SHP77 (cell line): ENCODE results near the gene TMEM209.

ENCODE experiments used
- DNase-seq, 2 experiments: peaks; one replicate each; lab custom pipeline; 2025; lab: John Stamatoyannopoulos, UW

Gene TMEM209

DNA sequence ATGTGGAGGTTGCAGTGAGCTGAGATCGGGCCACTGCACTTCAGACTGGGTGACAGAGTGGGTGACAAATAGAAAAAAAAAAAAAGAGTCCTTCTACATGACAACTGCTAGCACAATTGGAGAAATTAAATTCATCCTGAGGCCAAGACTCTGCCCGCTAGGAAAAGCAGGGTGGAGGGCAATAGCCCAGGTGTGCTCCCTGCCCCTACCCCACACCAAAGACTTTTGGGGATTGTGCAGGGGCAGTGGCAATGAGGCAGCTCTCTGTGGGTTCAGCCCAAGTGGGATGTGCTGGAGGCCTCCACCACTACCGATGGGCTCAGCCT lies 61.3 kb downstream of the TMEM209 start:
- DNase-seq = no peak

DNA sequence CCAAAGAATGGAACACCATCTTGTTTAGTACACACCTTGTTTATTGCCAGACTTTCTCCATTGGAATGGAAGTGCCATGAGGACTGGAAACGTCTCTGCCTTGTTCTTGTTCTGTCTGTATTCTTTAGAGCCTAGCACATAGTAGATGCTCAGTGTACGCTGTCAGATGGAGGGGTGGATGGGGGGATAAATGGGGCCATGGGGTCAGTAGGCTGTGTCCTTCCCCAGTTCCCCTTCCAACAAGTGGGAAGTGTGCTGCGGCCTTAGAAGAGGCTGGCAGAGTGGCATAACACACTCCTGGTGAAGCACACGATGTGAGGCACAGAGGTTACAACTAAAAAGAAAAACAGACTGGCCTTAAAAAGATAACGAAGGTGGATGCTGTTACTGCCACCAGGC lies 61.9 kb downstream of the TMEM209 start:
- DNase-seq = no peak

DNA sequence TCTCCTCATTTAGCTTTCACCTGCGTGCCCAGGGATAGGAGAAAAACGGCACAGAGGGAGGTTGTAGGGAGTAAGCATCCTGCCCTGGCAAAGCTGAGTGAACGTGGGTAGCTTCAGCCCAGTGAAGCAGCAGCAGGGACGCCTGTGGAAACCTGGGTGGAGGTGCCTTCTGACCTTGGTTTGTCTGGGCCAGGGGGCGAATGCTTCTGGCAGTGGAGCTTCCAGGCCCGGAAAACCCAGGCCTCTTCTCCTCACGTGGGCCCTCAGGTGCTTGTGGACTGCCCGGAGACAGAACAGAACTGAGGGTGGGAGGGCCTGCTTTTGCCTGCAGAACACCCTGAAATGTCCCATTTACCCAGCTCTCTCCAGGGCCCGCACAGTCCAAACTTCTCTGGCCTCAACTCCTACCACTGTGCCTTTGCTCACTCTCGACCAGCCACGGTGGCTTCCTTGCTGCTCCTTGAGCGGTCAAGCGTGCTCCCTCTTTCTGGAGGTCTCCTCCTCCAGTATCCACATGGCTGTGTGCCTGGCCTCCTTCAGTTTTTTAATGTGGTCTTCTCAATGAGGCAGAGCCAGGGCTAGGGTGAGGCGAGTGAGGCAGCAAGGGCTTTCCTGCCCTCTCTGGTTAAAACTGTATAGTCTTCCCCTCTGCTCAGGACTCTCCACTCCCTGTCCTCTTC lies 62.4 kb downstream of the TMEM209 start:
- no peak for DNase-seq

DNA sequence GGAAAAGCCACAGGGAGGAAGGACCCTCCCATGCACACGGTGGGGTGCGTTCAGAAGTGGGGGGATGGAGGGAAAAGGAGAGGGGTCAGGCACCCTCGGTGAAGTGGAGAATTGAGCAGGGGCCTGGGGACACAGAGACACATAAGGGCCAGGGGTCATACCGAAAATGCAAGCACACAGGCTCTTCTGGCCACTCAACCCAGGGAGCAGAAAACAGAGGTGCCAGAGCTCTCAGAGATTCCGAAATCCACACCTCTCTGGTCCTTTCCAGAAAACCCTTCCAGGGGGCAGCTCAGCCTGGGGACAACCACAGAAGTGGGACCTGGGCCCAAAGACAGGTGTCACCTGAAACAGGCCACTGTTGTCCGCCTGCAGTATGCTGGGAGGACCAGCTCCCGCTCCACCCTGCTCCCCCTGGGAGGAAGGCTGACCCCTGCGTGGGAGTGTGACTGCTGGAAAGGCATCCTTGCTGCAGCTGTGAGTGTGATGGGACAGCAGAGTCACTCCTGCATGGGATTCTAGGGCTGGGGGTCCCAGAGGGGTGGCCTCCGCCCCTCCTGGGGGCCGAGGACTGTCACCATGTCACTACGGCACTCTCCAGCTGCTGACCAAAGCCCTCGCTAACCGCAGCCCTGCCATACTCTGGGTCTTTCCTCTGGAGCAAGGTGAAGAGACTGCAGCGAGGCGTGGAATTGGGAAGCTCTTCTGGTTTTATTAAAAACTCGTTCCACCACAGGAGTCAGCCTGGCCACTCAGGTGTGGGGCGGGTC lies 63.1 kb downstream of the TMEM209 start:
- no peak for DNase-seq

DNA sequence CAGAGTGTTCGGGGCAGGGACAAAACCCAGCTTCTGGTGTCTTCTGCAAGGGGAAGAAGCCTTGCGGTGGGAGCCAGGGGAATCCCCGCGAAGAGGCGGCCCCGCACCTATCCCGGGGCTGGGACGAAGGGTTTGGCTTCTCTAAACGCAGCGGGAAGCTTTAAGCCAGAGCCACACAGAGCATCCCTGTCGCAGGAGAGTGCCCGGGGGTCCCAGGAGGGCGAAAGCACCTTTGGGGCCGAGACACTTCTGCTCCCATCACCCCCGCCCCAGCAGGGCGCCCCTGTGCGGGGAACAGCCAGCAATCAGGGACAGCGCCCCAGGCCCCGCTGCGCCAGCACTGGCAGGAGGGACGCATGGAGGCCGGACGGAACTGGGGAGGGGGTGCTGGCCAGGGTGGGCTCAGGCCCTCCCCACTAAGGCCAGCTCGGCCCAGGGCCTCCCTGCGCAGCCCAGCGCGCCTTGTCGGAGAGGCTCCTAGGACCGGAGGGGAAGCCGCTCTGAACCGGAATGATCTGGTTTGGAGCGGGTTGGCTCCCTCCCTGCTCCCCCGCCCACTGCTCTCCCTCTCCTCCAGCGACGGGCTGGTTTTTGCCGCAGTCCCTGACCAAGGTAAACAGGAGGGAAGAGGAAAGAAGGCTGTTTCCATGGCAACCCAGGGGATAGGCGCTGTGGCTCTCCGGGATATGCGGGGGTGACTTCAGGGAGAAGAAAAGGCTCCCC lies 63.9 kb downstream of the TMEM209 start:
- DNase-seq = peak; percentile 13 to 51

DNA sequence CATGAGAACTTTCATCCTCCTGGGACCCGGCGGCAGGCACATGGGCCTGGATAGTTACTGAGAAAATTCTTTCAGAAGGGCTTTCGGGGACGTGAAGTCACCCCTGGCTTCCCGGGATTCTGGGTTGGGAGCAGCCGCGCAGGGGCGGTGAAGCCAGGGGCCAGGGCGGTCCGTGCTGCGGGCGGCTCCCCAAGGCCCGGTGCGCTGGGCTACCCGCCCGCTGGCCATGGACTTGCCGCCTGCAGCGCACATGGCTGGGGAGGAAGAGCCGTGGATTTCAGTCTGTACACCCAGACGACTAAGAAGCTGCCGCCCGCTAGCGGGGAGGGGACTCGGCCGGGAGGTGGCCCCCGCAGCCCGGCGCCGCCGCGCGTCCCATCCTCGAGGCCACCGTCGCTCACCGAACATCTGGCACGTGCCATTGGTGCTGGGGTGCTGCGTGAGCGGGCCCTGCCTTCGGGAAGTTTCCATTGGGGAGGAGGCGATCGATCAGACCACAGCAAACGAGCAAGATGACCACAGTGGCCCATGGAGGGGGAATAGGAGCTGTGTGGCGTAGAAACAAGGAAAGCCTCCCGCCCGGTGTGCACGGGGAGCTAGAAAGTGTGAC lies 64.5 kb downstream of the TMEM209 start:
- DNase-seq = no peak

DNA sequence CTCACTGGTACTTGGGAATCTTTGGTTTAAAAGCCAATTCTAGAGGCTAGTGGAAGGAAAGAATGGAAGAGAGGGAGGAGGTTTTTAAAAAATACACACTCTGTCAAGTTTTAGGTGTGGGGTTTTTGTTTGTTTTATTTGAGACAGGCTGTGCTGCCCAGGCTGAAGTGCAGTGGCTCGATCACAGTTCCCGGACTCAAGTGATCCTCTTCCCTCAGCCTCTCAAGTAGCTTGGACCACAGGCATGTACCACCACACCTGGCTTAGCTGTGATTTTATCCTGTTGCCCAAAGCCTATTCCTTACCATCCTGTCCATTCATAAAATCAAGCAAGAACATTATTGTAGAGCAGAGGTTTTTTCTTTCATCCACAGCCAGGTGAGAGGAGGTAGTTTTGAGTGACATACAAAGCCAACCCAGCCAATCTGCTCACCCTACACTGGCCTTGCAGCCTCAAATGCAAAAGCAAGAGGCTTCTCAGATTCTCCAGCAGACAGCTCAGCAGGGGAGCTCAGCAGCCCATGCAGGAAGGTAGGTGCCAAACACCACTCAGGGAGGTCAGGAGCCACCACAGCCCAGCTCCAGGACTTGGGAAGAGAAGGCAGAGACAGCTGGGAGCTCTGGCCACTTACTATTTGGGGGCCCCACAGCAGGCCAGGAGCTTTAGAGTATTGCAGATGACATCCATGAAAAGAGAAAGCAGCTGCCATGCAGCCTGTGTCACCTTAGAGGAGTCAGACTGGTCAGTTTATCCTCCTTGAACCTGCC lies 65.8 kb downstream of the TMEM209 start:
- DNase-seq = no peak

DNA sequence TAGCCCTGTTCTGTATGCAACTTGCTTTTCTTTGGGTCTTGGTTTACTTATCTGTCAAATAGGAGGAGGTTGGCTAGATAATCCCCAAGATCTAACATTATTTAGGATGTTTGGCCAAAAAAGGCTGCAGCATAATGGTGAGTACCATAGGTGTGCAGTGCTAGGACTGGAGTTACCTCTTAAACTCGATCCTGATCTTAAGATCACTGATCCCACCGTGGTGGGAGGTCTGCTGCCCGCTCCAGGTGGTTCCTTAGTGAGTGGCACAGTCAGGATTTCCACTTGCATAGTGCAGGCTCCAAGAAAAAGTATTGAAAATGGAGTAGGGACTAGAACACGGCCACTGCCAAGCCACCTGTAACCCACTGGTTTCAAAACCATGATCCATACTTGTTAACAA lies 68.0 kb downstream of the TMEM209 start:
- no peak for DNase-seq

DNA sequence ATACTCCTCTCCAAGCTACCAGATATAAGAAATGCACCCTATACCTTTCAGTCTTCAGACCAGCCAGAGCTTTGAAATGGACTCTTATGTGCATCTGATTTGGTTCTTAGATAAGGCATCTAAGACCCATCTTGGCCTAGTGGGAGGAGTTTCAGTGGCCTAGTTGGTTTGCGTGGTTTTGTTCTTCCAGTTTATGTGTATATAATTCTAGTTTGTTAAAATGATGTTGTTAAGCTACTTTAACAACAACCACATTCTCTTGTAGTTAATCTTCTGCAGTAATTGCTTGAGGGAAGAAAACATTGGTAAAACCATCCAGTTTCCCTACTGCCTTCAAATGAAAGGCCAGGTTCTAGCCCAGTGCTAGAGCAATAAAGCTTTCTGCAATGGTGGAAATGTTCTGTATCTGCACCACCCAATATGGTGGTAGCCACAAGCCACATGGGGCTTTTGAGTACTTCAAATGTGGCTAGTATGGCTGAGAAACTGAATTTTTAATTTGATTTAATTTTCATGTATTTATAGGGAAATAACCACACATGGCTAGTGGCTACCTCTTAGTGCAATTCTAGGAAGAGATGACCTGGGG lies 68.5 kb downstream of the TMEM209 start:
- DNase-seq = no peak

DNA sequence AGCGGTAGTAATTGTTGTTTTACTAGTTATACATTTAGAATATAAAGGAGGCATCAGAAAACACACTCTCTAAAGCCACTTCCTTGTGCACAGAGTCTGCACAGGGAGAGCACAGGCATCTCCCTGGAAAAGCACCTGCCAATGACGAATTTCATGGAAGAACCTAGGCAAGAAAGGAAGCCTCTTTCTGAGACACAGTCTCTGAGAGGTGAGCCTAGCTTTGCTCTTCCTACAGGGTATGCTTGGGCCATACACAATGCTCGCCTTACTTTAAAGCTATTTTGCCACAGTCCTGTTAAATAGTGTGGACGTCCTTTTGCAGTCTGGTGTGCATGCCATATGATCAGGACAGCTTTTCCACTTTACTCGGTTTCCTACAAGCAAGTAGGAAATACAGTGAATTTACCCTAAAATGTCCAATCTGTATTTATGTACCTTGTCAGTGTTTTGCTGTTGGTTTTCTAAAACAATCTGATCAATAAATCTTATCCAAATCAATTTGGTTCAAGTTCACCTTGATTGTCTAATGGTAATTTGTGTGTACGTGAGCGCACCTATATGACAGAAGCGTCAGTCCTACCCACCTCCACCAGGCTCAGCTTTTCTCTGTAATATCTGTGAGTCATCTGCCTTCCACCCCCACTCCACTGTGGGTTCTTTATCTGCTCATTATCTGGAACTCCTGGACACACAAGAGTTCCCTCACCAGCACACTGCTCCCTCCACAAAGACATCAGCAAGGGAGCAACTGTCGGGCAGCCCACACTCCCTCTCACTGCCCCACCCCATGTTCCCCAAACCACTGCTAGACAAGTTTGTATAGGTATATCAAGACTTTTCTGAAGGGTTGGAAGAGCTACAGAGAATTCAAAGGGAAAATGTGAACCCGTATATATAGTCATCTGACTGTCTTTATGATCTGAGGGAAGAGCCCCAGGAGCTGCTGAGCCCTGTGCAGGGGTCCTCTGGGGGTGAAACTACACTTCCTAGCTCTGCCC lies 69.7 kb downstream of the TMEM209 start:
- DNase-seq = no peak

DNA sequence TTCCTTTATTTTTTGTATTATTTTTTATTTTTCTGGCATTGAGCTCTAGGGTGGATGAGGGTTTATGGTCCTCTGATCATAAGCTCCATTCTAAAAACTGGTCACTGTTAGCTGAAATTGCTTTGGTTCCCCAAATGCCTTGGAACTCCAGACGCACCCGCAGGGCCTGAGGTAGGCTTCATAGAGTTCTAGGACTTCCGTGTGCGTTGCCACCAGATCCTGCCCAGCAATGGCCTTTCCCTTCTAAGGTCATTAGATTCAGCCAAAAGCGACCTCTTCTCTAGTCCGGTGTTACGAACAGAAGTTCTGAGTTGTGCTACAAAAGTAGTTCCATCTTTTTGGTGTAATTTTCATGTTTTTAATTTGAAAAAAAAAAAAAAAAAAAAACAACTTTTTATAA lies 70.5 kb downstream of the TMEM209 start:
- no peak for DNase-seq

DNA sequence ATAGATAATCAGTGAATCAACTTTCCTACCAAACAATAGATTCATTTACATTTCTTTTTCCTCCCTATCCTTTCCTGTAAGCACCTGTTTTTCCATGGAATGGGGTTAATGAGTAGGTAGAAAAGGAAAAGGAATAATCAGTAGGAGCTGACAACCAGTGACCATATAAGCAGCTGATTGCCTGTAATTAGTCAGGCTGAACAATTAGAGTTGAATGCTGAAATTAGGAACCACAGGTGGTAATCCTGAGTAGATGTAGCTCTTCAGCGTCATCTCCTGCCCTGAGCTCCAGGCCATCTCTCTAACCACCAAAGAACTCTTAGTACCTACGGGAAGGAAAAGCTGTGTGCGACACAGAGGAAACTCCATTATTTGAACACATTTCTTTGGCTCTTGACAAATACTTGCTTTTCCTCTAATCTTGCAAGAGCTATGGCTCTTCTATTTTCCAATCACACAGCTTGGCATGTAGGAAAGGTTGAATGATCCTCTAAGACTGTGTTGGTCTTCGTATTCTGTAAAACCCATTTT lies 71.0 kb downstream of the TMEM209 start:
- no peak for DNase-seq

DNA sequence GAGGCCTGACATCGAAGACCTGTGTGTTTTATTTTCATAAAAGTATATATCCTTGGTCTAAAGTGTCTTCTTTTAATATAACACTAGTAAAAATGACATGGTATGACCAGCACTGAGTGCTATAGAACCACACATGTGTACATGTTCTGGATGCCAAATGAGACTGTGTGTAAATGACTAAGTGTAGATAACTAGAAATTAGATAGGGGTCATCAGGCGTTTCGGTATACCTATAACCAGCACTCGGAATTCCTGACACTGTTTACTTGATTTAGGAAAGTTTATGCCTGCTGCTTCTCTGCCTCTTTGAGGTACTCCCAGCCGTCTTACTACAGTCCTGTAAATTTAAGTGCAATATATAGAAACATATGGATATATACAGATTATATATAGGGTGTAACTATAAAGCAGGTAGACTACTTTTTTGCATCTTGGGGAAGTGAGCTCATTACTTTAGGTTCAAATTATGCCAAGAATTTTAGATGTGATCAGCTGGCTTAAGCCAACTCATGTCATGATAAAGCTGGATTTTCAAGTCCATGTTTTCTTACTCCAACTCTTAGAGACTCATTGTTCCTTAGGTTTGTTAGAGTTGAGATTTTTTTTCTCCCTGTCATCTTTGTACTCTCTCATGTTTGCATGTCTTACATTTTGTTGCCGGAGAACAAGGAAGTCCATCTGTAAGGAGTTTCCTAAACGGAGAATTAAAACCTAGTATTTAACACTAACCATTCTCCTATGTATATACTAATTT lies 72.0 kb downstream of the TMEM209 start:
- no peak for DNase-seq

DNA sequence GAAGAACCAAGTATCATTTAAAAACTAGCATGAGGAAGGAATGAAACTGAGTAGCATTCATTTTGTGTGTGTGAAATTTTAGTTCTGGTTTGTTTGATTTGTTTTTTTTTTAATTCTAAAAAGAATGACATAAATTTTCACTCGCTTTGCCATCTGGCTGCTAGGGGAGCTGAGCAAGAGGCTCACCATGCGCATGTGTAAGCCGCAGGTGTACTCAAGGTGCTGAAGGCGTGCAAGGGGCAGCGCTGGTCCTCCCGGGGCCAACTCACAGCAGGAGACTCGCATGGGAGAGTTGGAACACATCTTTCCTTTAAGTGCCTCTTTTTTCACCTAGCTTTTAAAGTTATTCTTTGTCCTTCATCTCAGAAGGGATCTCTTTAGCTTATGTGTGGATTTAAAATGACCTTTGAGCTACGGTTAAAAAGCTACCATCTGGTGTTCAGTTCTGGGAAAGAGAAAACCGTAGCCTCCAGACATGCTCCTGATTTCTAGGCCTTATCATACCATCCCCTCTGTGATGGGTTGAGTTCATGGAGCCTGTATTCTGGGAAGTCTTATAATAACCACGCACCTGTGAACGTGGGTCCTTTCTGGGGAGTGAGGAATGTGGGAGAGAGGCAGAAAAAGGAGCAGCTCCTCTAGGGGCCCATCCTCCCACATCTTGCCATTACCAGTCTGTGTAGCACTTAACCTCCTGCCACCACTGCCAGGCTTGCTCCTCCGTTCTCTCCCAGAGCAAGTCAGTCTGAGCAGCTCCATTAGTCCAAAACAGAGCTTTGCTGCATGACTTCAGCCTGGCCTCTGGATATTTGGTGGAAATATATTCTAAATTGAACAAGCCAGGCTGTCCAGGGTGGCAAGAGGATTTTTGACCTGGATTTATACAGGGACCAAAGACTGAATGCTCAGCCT lies 73.0 kb downstream of the TMEM209 start:
- no peak for DNase-seq

DNA sequence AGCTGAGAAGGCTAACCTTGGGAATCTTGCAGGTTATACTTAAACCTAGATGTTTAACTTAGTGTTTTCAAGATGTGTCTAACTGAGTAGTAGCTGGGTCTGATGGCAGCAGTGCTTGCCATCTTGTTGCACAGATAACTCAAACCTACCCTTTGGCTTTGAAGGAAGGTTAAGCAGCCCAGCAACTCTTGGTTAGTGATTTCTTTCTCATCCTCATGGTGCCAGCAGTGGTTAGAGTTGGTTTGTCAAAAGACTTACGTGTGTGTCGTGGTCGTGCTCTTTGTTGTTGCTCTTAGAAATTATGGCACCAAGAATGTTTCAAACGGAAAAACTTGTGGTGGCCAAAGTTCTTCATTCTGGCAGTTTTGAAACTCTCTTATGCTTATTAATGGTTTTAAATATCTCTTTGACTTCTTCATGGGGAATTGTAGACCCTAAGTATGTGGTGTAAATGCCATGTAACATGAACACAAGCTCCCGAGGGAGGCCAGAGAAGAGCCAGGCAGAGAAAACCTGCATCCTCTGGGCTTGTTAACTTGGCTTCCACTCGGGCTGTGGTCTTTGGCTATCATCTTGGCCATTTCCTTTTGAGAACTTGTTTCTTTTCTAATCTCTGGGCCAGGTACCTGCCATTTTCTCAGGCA lies 73.9 kb downstream of the TMEM209 start:
- no peak for DNase-seq

DNA sequence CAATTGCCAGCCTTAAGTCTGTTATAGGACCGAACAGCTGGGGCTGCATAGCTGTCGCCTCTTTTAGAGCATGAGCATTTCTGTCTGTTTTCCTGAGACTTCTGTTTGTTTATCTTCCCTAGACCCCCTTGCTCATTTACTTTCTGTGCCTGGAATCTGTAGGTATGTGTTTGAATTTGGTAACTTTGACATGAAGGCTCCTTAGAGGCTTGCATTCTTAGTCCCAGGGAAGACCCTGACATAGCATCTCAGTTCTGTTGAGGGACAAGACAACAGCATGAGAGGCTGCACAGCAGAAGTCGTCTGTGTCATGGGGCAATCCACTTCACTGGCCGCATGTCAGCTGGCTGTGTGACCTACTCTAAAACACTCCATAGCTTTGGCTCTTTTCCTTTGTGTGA lies 76.2 kb downstream of the TMEM209 start:
- no peak for DNase-seq

DNA sequence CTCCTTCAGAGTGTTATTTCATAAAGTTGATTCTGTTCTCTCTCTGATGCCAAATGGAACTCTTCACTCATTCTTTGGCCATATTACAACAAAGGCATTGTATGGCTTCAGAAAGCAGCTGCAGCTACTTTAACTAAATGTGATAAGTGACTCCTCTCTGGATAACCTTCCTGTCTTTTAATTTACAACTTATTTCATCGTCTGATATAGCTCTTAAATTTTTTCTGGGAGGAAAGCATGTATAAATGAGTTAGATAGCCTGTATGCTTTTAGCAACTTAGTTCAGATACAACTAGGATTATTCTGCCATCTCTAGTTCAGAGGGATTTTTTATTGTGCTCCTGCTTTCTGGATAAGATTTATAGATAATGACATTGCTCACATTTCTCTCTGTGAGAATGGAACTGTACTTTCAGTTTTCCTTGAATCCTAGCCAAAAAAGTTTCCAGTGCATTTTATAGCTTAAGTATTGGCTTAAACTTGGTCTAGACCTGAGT lies 77.3 kb downstream of the TMEM209 start:
- no peak for DNase-seq

DNA sequence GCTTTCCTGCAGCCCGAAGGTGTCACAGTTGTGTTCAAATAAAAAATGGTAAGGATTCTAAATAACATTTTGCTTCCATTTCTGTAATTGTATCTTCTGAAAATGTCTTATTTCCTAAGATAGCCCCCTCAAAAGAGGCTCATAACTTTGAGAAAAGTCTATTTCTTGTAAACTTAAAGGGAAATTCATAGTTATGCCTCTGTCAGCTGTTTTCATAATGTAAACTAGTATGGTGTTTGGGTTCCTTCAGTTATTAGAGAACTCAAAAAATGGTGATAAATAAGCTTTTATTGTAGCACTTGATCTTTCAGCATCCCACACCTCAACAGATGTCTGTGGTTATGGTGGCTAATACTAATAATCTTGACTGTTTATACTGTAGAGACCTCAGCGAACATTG lies 77.8 kb downstream of the TMEM209 start:
- no peak for DNase-seq
